ENCODE data around the gene UNC13A. TPM values are rescaled to one million over a fixed set of nuclear protein-coding genes. Genes with fewer than 3 reads are reported as not detected.
"Not testable (repeated sequence)": the region's sequence is repeated elsewhere in the genome, so short reads cannot be mapped to it uniquely, and the experiment has no call there.

Gene UNC13A
- polyA plus RNA-seq, 4 donors = 0.16 to 0.38 (median 0.26) TPM

GRCh38 chr19:17577457-17578097, 110.6 kb downstream of the UNC13A start:
- DNase-seq (ENCODE audit: low read depth in 4 of 4, low spot score in 2 of 4) = no peak

- no peak for DNase-seq (ENCODE audit: low read depth in 4 of 4, low spot score in 2 of 4)
Observed at GRCh38 chr19:17576758-17577456, 111.2 kb downstream of the UNC13A start.

GRCh38 chr19:17575871-17576757, 112.0 kb downstream of the UNC13A start:
- DNase-seq (ENCODE audit: low read depth in 4 of 4, low spot score in 2 of 4) = no peak

GRCh38 chr19:17572638-17573037, 115.5 kb downstream of the UNC13A start:
- DNase-seq (ENCODE audit: low read depth in 4 of 4, low spot score in 2 of 4) = no peak

- DNase-seq (ENCODE audit: low read depth in 4 of 4, low spot score in 2 of 4) = no peak
Observed at GRCh38 chr19:17570791-17571190, 117.4 kb downstream of the UNC13A start.

GRCh38 chr19:17570291-17570690, 117.9 kb downstream of the UNC13A start:
- not testable (repeated sequence) for DNase-seq (ENCODE audit: low read depth in 4 of 4, low spot score in 2 of 4)

- DNase-seq (ENCODE audit: low read depth in 4 of 4, low spot score in 2 of 4) = no peak
Observed at GRCh38 chr19:17567940-17568339, 120.2 kb downstream of the UNC13A start.

GRCh38 chr19:17565611-17566010, 122.5 kb downstream of the UNC13A start:
- no peak for DNase-seq (ENCODE audit: low read depth in 4 of 4, low spot score in 2 of 4)

- no peak for DNase-seq (ENCODE audit: low read depth in 4 of 4, low spot score in 2 of 4)
Observed at GRCh38 chr19:17564781-17565180, 123.4 kb downstream of the UNC13A start.

GRCh38 chr19:17562561-17562960, 125.6 kb downstream of the UNC13A start:
- DNase-seq (ENCODE audit: low read depth in 4 of 4, low spot score in 2 of 4) = no peak

- no peak for DNase-seq (ENCODE audit: low read depth in 4 of 4, low spot score in 2 of 4)
Observed at GRCh38 chr19:17562097-17562496, 126.1 kb downstream of the UNC13A start.

- no peak for DNase-seq (ENCODE audit: low read depth in 4 of 4, low spot score in 2 of 4)
Observed at GRCh38 chr19:17560205-17560595, 128.0 kb downstream of the UNC13A start.

- DNase-seq (ENCODE audit: low read depth in 4 of 4, low spot score in 2 of 4) = no peak
Observed at GRCh38 chr19:17557466-17557865, 130.7 kb downstream of the UNC13A start.

- no peak for DNase-seq (ENCODE audit: low read depth in 4 of 4, low spot score in 2 of 4)
Observed at GRCh38 chr19:17556995-17557394, 131.2 kb downstream of the UNC13A start.

- no peak for DNase-seq (ENCODE audit: low read depth in 4 of 4, low spot score in 2 of 4)
Observed at GRCh38 chr19:17555929-17556813, 132.0 kb downstream of the UNC13A start.

GRCh38 chr19:17555480-17555928, 132.7 kb downstream of the UNC13A start, which contains the start of gene COLGALT1:
COLGALT1 (plus strand) TSS chr19:17555649; CDS start chr19:17555714, 65 bp downstream.
- peak; percentile 69 to 95 (median 88) for DNase-seq (ENCODE audit: low read depth in 4 of 4, low spot score in 2 of 4)

- DNase-seq (ENCODE audit: low read depth in 4 of 4, low spot score in 2 of 4) = no peak
Observed at GRCh38 chr19:17554968-17555479, 133.1 kb downstream of the UNC13A start.

GRCh38 chr19:17553256-17553655, 134.9 kb downstream of the UNC13A start:
- no peak for DNase-seq (ENCODE audit: low read depth in 4 of 4, low spot score in 2 of 4)

GRCh38 chr19:17552735-17553134, 135.4 kb downstream of the UNC13A start:
- not testable (repeated sequence) for DNase-seq (ENCODE audit: low read depth in 4 of 4, low spot score in 2 of 4)
